ENCODE measurements around the gene ZNF557.
A peak's percentile ranks its signal among the peaks of the same experiment; 100 is the strongest.

The ZNF557 gene

GRCh38 chr19:7076151-7076550, 6.6 kb downstream of the ZNF557 start:
- DNase-seq (ENCODE audit: low spot score) = no peak

DNA sequence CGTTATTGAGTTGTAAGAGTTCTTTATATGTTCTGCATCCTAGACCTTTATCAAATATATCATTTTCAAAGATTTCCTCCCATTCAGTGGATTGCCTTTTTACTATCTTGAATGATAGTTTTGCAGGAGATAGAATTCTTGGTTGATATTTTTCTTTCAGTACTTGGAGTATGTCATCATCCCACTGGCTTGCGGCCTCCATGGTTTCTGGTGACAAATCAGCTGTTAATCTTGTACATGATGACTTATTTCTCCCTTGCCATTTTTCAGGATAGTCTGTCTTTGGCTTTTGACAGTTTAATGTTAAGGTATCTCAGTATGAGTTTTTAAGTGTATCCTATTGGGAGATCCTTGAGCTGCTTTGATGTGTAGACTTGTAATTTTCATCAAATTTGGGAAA, 8.5 kb downstream of the ZNF557 start:
- no peak for DNase-seq (ENCODE audit: low spot score)

DNA sequence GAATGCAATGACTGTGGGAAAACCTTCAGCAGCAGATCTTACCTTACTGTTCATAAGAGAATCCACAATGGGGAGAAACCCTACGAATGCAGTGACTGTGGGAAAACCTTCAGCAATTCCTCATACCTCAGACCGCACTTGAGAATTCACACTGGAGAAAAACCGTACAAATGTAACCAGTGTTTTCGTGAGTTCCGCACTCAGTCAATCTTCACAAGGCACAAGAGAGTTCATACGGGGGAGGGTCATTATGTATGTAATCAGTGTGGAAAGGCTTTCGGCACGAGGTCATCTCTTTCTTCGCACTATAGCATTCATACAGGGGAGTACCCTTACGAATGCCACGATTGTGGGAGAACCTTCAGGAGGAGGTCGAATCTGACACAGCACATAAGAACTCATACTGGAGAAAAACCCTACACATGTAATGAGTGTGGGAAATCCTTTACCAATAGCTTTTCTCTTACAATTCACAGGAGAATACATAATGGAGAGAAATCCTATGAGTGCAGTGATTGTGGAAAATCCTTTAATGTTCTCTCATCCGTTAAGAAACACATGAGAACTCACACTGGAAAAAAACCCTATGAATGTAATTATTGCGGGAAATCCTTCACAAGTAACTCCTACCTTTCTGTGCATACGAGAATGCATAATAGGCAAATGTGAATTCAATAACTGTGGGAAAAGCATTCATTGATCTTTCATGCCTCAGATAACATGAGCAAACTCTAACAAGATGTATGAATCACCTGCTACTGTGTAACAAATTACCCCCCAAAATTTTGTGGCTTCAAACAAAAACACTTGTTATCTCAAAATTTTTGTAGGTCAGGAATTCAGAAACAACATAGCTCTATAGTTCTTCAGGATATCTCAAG, 13.8 kb downstream of the ZNF557 start:
- no peak for DNase-seq (ENCODE audit: low spot score)

DNA sequence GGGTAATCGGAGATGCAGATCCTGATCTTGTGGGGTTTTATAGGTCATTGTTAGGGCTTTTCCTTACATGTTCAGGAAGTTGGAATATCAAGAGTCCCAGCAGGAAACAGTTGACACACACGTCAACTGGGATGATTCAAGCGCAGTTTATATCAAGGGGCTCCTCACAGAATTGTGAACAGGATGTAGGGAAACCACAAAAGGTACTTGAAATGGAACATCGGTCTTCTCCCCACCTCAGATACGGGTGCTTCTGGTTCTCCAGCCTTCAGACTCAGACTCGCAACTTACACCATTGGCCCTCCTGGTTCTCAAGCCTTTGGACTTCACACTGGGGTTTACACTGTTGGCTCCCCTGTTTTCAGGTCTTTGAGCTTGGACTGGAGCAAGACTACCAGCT, 19.5 kb downstream of the ZNF557 start:
- no peak for DNase-seq (ENCODE audit: low spot score)

DNA sequence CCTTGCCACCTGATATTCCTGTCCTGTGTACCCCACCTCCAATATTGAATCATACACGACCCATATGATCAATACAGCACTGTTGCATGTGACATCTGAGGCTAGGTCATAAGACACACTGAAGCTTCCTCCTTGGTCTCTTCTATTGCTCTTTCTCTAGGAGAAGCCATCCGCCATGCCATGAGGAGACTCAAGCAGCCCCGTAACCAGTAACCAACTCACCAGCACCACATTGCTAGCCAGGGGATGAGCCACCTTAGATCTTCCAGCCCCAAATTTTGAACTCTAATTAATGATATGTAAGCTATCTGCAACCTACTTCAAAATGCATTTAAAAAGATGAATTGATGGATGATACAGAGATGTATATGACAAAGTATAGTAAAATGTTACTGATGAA, 28.6 kb downstream of the ZNF557 start:
- no peak for DNase-seq (ENCODE audit: low spot score)

GRCh38 chr19:7098701-7099596, 29.4 kb downstream of the ZNF557 start:
- DNase-seq (ENCODE audit: low spot score) = peak; percentile 60

- DNase-seq (ENCODE audit: low spot score) = no peak
Measured at GRCh38 chr19:7099597-7099921, 30.1 kb downstream of the ZNF557 start.

DNA sequence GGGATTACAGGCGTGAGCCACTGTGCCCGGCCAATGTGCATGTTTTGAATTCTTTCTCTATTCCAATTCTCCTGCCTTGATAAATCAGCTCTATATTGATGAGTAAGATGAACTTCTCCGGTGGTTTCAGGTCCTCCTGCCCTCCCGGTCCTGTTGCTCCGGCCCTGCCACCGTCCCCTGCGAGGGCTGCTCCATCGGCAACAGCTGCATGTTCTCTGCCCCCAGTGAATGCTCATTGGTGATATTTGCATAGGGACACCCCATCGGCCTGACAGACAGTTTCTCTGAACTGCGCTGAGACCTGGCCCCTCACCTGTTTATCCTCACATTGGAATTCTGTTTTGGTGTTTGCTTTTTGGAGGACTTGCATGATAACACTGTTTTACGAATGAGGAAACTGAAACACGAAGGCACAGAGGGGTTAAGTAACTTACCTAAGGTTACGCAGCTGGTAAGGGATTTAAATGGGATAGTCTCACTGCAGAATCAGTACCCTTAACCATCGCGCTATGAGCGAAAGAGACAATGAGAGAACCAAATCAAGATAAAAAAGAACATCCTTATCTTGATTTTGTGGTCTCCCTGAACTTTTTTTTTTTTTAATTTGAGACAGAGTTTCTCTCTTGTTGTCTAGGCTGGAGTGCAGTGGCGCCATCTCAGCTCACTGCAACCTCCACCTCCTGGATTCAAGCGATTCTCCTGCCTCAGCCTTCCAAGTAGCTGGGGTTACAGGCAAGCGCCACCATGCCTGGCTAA, 32.2 kb downstream of the ZNF557 start:
- no peak for DNase-seq (ENCODE audit: low spot score)

GRCh38 chr19:7104747-7105447, 35.4 kb downstream of the ZNF557 start:
- no peak for DNase-seq (ENCODE audit: low spot score)

- no peak for DNase-seq (ENCODE audit: low spot score)
Measured at GRCh38 chr19:7106711-7107657, 37.5 kb downstream of the ZNF557 start.

GRCh38 chr19:7109678-7110289, 40.3 kb downstream of the ZNF557 start:
- DNase-seq (ENCODE audit: low spot score) = no peak

- no peak for DNase-seq (ENCODE audit: low spot score)
Measured at GRCh38 chr19:7112675-7113074, 43.2 kb downstream of the ZNF557 start.

DNA sequence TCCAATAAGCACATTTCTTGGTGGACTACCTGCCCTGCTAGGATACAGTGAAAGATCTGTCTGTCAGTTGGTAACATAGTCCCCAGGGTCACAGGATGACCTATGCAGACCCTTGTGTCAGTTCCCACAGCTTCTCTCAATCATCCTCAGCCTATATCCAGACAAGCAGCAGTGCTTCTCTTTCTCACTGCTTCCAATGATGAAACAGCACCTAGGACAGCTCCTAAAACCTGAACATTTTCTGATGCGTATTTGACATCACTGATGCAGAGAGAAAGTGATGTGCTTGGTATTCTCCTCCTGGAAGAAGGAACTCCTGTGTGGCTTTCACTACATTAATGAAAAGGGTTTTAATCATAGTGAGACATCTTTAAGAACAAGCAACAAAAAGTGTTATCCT, 43.7 kb downstream of the ZNF557 start:
- no peak for DNase-seq (ENCODE audit: low spot score)

DNA sequence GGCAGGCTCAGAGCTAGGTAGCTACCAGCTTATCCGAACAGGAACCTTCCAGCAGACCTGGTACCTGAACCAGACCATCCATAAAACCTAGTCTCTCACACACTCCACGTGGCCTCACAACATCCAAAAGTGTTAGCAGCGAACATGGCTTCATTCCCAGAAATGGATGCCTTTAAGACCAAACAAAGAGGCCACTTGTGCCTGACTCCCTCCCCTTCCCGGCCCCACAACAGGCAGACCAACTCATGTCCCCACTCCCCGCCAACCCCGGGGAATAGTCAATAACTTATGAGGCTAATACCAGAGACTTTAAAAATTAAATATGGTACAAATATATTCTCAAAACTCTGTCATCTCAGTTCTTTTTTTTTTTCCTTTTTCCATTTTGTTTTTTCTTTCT, 46.2 kb downstream of the ZNF557 start:
- no peak for DNase-seq (ENCODE audit: low spot score)

GRCh38 chr19:7117248-7117647, 47.7 kb downstream of the ZNF557 start:
- DNase-seq (ENCODE audit: low spot score) = no peak

DNA sequence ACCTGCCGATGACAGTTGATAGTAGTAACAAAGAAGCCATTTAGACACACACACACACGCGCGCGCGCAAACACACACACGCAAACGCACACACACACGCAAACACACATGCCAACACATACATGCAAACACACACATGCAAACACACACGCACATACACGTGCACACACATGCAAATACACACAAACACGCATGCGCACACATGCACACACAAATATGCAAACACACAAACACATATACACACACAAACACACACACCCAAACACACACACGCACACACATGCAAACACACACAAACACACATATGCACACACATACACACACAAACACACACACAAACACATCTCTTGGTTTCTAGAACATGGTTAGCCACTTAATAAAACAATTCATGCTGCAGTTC, 50.1 kb downstream of the ZNF557 start:
- DNase-seq (ENCODE audit: low spot score) = no peak

DNA sequence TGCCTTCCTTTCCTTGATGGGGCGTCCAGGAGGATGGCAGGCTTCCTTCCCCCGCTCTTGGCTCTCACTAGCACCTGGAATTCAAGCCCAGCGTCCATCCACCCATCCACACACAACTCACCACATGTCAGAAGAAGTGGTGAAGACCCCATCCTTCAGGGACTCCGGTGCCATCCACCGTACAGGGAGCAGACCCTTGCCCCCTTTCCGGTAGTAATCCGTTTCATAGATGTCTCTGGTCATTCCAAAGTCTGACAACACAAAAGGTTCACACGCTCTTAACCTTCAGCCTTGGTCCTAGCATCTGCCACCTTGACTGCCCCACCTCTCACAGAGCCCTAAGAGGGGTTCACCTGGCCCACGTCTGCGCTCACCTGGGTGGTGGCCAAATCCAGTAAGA, 51.0 kb downstream of the ZNF557 start:
- no peak for DNase-seq (ENCODE audit: low spot score)

- DNase-seq (ENCODE audit: low spot score) = no peak
Measured at GRCh38 chr19:7122701-7123100, 53.2 kb downstream of the ZNF557 start.

GRCh38 chr19:7124782-7125181, 55.3 kb downstream of the ZNF557 start:
- DNase-seq (ENCODE audit: low spot score) = no peak

DNA sequence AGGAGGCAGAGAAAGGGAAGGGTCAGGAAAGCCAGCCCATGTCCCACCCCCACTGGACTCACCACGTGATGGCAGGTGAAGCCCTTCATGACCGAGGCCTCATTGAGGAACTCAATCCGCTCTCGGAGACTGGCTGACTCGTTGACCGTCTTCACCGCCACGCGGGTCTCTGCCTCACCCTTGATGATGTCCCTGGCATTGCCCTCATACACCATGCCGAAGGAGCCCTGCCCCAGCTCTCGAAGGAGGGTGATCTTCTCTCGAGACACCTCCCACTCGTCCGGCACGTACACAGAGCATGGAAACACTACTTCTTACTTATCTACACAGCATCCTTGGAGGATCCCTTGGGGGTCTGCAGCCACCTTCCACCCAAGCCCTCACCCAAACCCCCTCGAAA, 55.7 kb downstream of the ZNF557 start:
- no peak for DNase-seq (ENCODE audit: low spot score)
